DOHH2 (cell line): ENCODE results near the gene LHX2.
"Not testable (repeated sequence)": the region's sequence is repeated elsewhere in the genome, so short reads cannot be mapped to it uniquely, and the experiment has no call there.

Experiments used
- H3F3A ChIP-seq: fragments of 200-600 bp; sonication (generic), shearing (Covaris generic); 2 replicates; pipeline ENCODE4 v1.6.0; 2016; ENCODE audit warnings: antibody characterized with exemption, mild to moderate bottlenecking; ENCODE audit not compliant: control insufficient read depth, insufficient read depth
- H3K27ac ChIP-seq: fragments of 200-600 bp; sonication (generic); 2 replicates; pipeline ENCODE4 v1.5.1; 2014; ENCODE audit warnings: low read depth, mild to moderate bottlenecking, low read length, moderate library complexity
- H3K27me3 ChIP-seq: fragments of 200-600 bp; sonication (generic); 2 replicates; pipeline ENCODE4 v1.6.1; 2014; ENCODE audit warnings: mild to moderate bottlenecking, low read length, mixed read lengths; ENCODE audit not compliant: control insufficient read depth
- H3K36me3 ChIP-seq: fragments of 200-600 bp; sonication (generic); 2 replicates; pipeline ENCODE4 v1.6.1; 2014; ENCODE audit warnings: mild to moderate bottlenecking, low read length, moderate library complexity, mixed read lengths; ENCODE audit not compliant: control insufficient read depth
- H3K4me1 ChIP-seq: fragments of 200-600 bp; sonication (generic); 2 replicates; pipeline ENCODE4 v1.6.1; 2014; ENCODE audit warnings: mild to moderate bottlenecking, low read length, mixed read lengths; ENCODE audit not compliant: control insufficient read depth
- H3K4me2 ChIP-seq: fragments of 200-600 bp; sonication (generic); 2 replicates; pipeline ENCODE4 v1.6.0; 2014; ENCODE audit warnings: mild to moderate bottlenecking, low read length, moderate library complexity
- H3K4me3 ChIP-seq: fragments of 200-600 bp; sonication (generic); 2 replicates; pipeline ENCODE4 v1.5.1; 2014; ENCODE audit warnings: mild to moderate bottlenecking, low read length, mixed read lengths
- H3K79me2 ChIP-seq: fragments of 200-600 bp; sonication (generic); 2 replicates; pipeline ENCODE4 v1.6.1; 2014; ENCODE audit warnings: mild to moderate bottlenecking, low read length, mixed read lengths; ENCODE audit not compliant: control insufficient read depth
- H3K9me2 ChIP-seq: fragments of 200-600 bp; sonication (generic); replicated peaks from 2 replicates; pipeline ENCODE4 v1.6.1; 2014; ENCODE audit warnings: mild to moderate bottlenecking, low read length, mixed read lengths; ENCODE audit not compliant: control insufficient read depth
- H3K9me3 ChIP-seq: fragments of 200-600 bp; sonication (generic); 2 replicates; pipeline ENCODE4 v1.6.1; 2014; ENCODE audit warnings: antibody characterized with exemption, low read length, mixed read lengths; ENCODE audit not compliant: control insufficient read depth, insufficient read depth
- H4K20me1 ChIP-seq: fragments of 200-600 bp; sonication (generic); 2 replicates; pipeline ENCODE4 v1.6.0; 2014; ENCODE audit warnings: low read depth, mild to moderate bottlenecking, antibody characterized with exemption, low read length, moderate library complexity; ENCODE audit not compliant: control insufficient read depth, insufficient read depth
- CTCF ChIP-seq: fragments of 200-600 bp; sonication (generic); IDR thresholded peaks from one replicate; pipeline ENCODE4 v1.5.1; 2014; ENCODE audit warnings: antibody characterized with exemption, mild to moderate bottlenecking, low read depth, low read length; ENCODE audit not compliant: poor library complexity, severe bottlenecking
- EZH2phosphoT487 ChIP-seq: fragments of 200-600 bp; sonication (generic); IDR thresholded peaks from 2 replicates; pipeline ENCODE4 v1.6.1; 2017; ENCODE audit warnings: borderline replicate concordance, mild to moderate bottlenecking, antibody characterized with exemption, low read length, moderate library complexity, mixed read lengths

Gene LHX2

GRCh38 chr9:123975871-123976270, 35.7 kb upstream of the LHX2 start:
- Histone ChIP-seq H3K4me2 (no peak overlapping the region), H3K27ac (no peak overlapping the region), H4K20me1 (no peaks in the 10 kb centered on the region), H3K79me2 (no peaks in the 10 kb centered on the region), H3K4me1 (no peaks in the 10 kb centered on the region), H3K36me3 (no peaks in the 10 kb centered on the region), H3K9me2 (no peaks in the 10 kb centered on the region), H3F3A (0 out of 2 replicates have a peak, but pooled peaks cover 7% of the 10 kb centered on the region), H3K4me3 (no peak overlapping the region), H3K27me3 (peaks cover 11% of the 10 kb centered on the region; the same call in 1 of the 2 replicates), H3K9me3 (peaks cover 37% of the 10 kb centered on the region)
- TF ChIP-seq EZH2phosphoT487: no peak
- no peak for TF ChIP-seq CTCF

GRCh38 chr9:123976579-123976978, 35.0 kb upstream of the LHX2 start:
- not testable (repeated sequence) for H3K36me3 ChIP-seq, H3K27ac ChIP-seq, H4K20me1 ChIP-seq, H3K9me2 ChIP-seq, H3K4me2 ChIP-seq, H3K4me3 ChIP-seq, H3K79me2 ChIP-seq, H3F3A ChIP-seq, H3K4me1 ChIP-seq
- H3K27me3 ChIP-seq: peaks cover 16% of the 10 kb centered on the region
- H3K9me3 ChIP-seq: peaks cover 31% of the 10 kb centered on the region

- H3F3A ChIP-seq: no peaks in the 10 kb centered on the region
- H3K9me2 ChIP-seq: no peaks in the 10 kb centered on the region
- no peaks in the 10 kb centered on the region for H4K20me1 ChIP-seq
- H3K36me3 ChIP-seq: no peaks in the 10 kb centered on the region
- H3K79me2 ChIP-seq: no peaks in the 10 kb centered on the region
- peaks cover 23% of the 10 kb centered on the region for H3K27me3 ChIP-seq
- no peaks in the 10 kb centered on the region for H3K4me1 ChIP-seq
- H3K27ac ChIP-seq: no peak overlapping the region
- TF ChIP-seq EZH2phosphoT487 (no peak), CTCF (no peak)
- no peak overlapping the region for H3K4me3 ChIP-seq
- H3K9me3 ChIP-seq: peaks cover 11% of the 10 kb centered on the region
- H3K4me2 ChIP-seq: no peak overlapping the region
Observed at GRCh38 chr9:123978981-123979380, 32.6 kb upstream of the LHX2 start.

- H3K9me2 ChIP-seq: no peaks in the 10 kb centered on the region
- H3K4me3 ChIP-seq: no peak overlapping the region
- H3K27me3 ChIP-seq: peaks cover 33% of the 10 kb centered on the region
- H3K27ac ChIP-seq: no peak overlapping the region
- H3F3A ChIP-seq: no peaks in the 10 kb centered on the region
- no peaks in the 10 kb centered on the region for H3K4me1 ChIP-seq
- no peak overlapping the region for H3K4me2 ChIP-seq
- H3K9me3 ChIP-seq: peaks cover 11% of the 10 kb centered on the region
- H3K36me3 ChIP-seq: no peaks in the 10 kb centered on the region
- no peak for TF ChIP-seq EZH2phosphoT487
- no peak for TF ChIP-seq CTCF
- no peaks in the 10 kb centered on the region for H4K20me1 ChIP-seq
- no peaks in the 10 kb centered on the region for H3K79me2 ChIP-seq
Observed at GRCh38 chr9:123982535-123982934, 29.0 kb upstream of the LHX2 start.
